H9 (cell line): ENCODE data around the gene BASP1. TPM values are rescaled to one million over a fixed set of nuclear protein-coding genes. Genes with fewer than 3 reads are reported as not detected.
A peak's percentile ranks its signal among the peaks of the same experiment; 100 is the strongest.

ENCODE experiments used
- DNase-seq: peaks from one replicate; pipeline ENCODE4 v3.0.0-alpha.2; 2017
- H2AFZ ChIP-seq: one replicate; pipeline ENCODE4 v1.6.1; 2013; ENCODE audit warnings: mild to moderate bottlenecking, low read length, control low read depth, moderate library complexity
- H2AK5ac ChIP-seq: 2 replicates; pipeline ENCODE4 v1.6.1; 2013; ENCODE audit warnings: low read length, control low read depth, mixed read lengths; ENCODE audit not compliant: insufficient read length
- H2BK120ac ChIP-seq: one replicate; pipeline ENCODE4 v1.6.1; 2013; ENCODE audit warnings: low read depth, mild to moderate bottlenecking, low read length, control low read depth, inconsistent platforms; ENCODE audit not compliant: poor library complexity, severe bottlenecking
- H2BK12ac ChIP-seq: 2 replicates; pipeline ENCODE4 v1.6.1; 2013; ENCODE audit warnings: low read length, control low read depth, mixed read lengths, low read depth; ENCODE audit not compliant: insufficient read length
- H2BK15ac ChIP-seq: 2 replicates; pipeline ENCODE4 v1.6.1; 2013; ENCODE audit warnings: low read depth, low read length, control low read depth
- H2BK20ac ChIP-seq: one replicate; pipeline ENCODE4 v1.6.1; 2013; ENCODE audit warnings: low read depth, mild to moderate bottlenecking, low read length, control low read depth, inconsistent platforms; ENCODE audit not compliant: poor library complexity, severe bottlenecking
- H2BK5ac ChIP-seq: 2 replicates; pipeline ENCODE4 v1.6.1; 2013; ENCODE audit warnings: low read length, control low read depth, mixed read lengths; ENCODE audit not compliant: insufficient read length
- H3K14ac ChIP-seq: 2 replicates; pipeline ENCODE4 v1.6.1; 2013; ENCODE audit warnings: low read length, control low read depth; ENCODE audit not compliant: insufficient read depth
- H3K18ac ChIP-seq: 2 replicates; pipeline ENCODE4 v1.6.1; 2013; ENCODE audit warnings: low read depth, mild to moderate bottlenecking, mixed read lengths, low read length, control low read depth; ENCODE audit not compliant: insufficient read length
- H3K23ac ChIP-seq: 2 replicates; pipeline ENCODE4 v1.6.1; 2013; ENCODE audit warnings: low read length, control low read depth, mixed read lengths, low read depth; ENCODE audit not compliant: insufficient read length
- H3K23me2 ChIP-seq: 2 replicates; pipeline ENCODE4 v1.6.1; 2013; ENCODE audit warnings: low read depth, mild to moderate bottlenecking, mixed read lengths, low read length, control low read depth; ENCODE audit not compliant: insufficient read length, poor library complexity, severe bottlenecking
- H3K27ac ChIP-seq: 2 replicates; pipeline ENCODE4 v1.5.1; 2013; ENCODE audit warnings: low read length, control low read depth, mixed read lengths, low read depth; ENCODE audit not compliant: insufficient read length
- H3K27me3 ChIP-seq: 2 replicates; pipeline ENCODE4 v1.6.1; 2013; ENCODE audit warnings: low read length, control low read depth, inconsistent platforms; ENCODE audit not compliant: insufficient read depth
- H3K4ac ChIP-seq: 2 replicates; pipeline ENCODE4 v1.6.1; 2013; ENCODE audit warnings: low read depth, mild to moderate bottlenecking, control low read depth, inconsistent platforms, low read length, moderate library complexity
- H3K4me1 ChIP-seq: 2 replicates; pipeline ENCODE4 v1.6.1; 2013; ENCODE audit warnings: low read length, control low read depth, inconsistent platforms; ENCODE audit not compliant: insufficient read depth
- H3K4me2 ChIP-seq: 2 replicates; pipeline ENCODE4 v1.6.1; 2013; ENCODE audit warnings: low read length, control low read depth, mixed read lengths; ENCODE audit not compliant: insufficient read length, insufficient read depth
- H3K56ac ChIP-seq: 2 replicates; pipeline ENCODE4 v1.6.1; 2013; ENCODE audit warnings: low read depth, mild to moderate bottlenecking, mixed read lengths, low read length, control low read depth; ENCODE audit not compliant: insufficient read length
- H3K79me1 ChIP-seq: 2 replicates; pipeline ENCODE4 v1.6.1; 2013; ENCODE audit warnings: low read depth, mild to moderate bottlenecking, moderate library complexity, low read length, control low read depth, inconsistent platforms; ENCODE audit not compliant: insufficient read depth, poor library complexity, severe bottlenecking
- H3K79me2 ChIP-seq: 2 replicates; pipeline ENCODE4 v1.6.1; 2013; ENCODE audit warnings: low read length, control low read depth, inconsistent platforms; ENCODE audit not compliant: insufficient read depth
- H3K9ac ChIP-seq: 2 replicates; pipeline ENCODE4 v1.6.1; 2013; ENCODE audit warnings: low read length, control low read depth, mixed read lengths; ENCODE audit not compliant: insufficient read length; ENCODE audit errors: extremely low read depth
- H3K9me3 ChIP-seq: one replicate; pipeline ENCODE4 v1.6.1; 2013; ENCODE audit warnings: low read depth, low read length, inconsistent platforms; ENCODE audit not compliant: control insufficient read depth
- H3T11ph ChIP-seq: one replicate; pipeline ENCODE4 v1.6.1; 2013; ENCODE audit warnings: mild to moderate bottlenecking, low read length, control low read depth, inconsistent platforms
- H4K20me1 ChIP-seq: one replicate; pipeline ENCODE4 v1.6.1; 2013; ENCODE audit not compliant: control insufficient read depth, insufficient read length, insufficient read depth
- H4K5ac ChIP-seq: 2 replicates; pipeline ENCODE4 v1.6.1; 2013; ENCODE audit warnings: low read depth, mild to moderate bottlenecking, mixed read lengths, low read length, control low read depth; ENCODE audit not compliant: insufficient read length
- H4K8ac ChIP-seq: replicated peaks from 2 replicates; pipeline ENCODE4 v1.6.1; 2013; ENCODE audit warnings: low read length, control low read depth, mixed read lengths, low read depth; ENCODE audit not compliant: insufficient read length
- H4K91ac ChIP-seq: 2 replicates; pipeline ENCODE4 v1.6.1; 2013; ENCODE audit warnings: low read depth, mild to moderate bottlenecking, moderate library complexity, mixed read lengths, low read length, control low read depth; ENCODE audit not compliant: insufficient read length
- H3K27ac Mint-ChIP-seq, 3 experiments: 2 replicates in 2 of 3; 3 replicates in 1 of 3; pipeline ENCODE4 v1.8.0; 2020 to 2021; ENCODE audit warnings: mixed read lengths in 3 of 3, mild to moderate bottlenecking in 1 of 3, moderate library complexity in 1 of 3
- H3K27me3 Mint-ChIP-seq: 2 replicates; pipeline ENCODE4 v1.8.0; 2021; ENCODE audit warnings: low read depth, mild to moderate bottlenecking, moderate library complexity, mixed read lengths
- H3K36me3 Mint-ChIP-seq, 3 experiments: 2 replicates in 2 of 3; 3 replicates in 1 of 3; pipeline ENCODE4 v1.8.0; 2020 to 2021; ENCODE audit warnings: low read depth in 3 of 3, mixed read lengths in 3 of 3; ENCODE audit not compliant: insufficient read depth in 1 of 3
- H3K4me1 Mint-ChIP-seq, 2 experiments: 2 replicates each; pipeline ENCODE4 v1.8.0; 2020; ENCODE audit warnings: mixed read lengths in 2 of 2
- H3K4me3 Mint-ChIP-seq, 2 experiments: 2 replicates in 1 of 2; 3 replicates in 1 of 2; pipeline ENCODE4 v1.8.0; 2020 to 2021; ENCODE audit warnings: mild to moderate bottlenecking in 2 of 2, mixed read lengths in 2 of 2, moderate library complexity in 1 of 2
- H3K9me3 Mint-ChIP-seq, 2 experiments: 2 replicates in 1 of 2; 3 replicates in 1 of 2; pipeline ENCODE4 v1.8.0; 2020; ENCODE audit warnings: mild to moderate bottlenecking in 2 of 2, mixed read lengths in 2 of 2, moderate library complexity in 1 of 2
- CTCF ChIP-seq: fragments of 200-600 bp; sonication (generic); conservative IDR thresholded peaks from 3 replicates; pipeline ENCODE4 v1.8.0; 2021; ENCODE audit warnings: antibody characterized with exemption, mild to moderate bottlenecking
- WGBS: extraction: QIAGEN DNeasy Blood & Tissue Kit; methylation state at CpG from one replicate; pipeline ENCODE4 v1.1.7; 2013; ENCODE audit warnings: missing lambda C conversion rate, low lambda C conversion rate, mixed read lengths; ENCODE audit not compliant: insufficient read length; ENCODE audit errors: extremely low coverage; 5-methylcytosine and 5-hydroxymethylcytosine counted together
- total RNA-seq: library from RNA; stranded (reverse); gene quantifications from 2 replicates; pipeline ENCODE4 v1.2.1, GENCODE V29; 2021

The BASP1 gene
- total RNA-seq, 1 experiment from 2014 or later: 180 TPM

DNA sequence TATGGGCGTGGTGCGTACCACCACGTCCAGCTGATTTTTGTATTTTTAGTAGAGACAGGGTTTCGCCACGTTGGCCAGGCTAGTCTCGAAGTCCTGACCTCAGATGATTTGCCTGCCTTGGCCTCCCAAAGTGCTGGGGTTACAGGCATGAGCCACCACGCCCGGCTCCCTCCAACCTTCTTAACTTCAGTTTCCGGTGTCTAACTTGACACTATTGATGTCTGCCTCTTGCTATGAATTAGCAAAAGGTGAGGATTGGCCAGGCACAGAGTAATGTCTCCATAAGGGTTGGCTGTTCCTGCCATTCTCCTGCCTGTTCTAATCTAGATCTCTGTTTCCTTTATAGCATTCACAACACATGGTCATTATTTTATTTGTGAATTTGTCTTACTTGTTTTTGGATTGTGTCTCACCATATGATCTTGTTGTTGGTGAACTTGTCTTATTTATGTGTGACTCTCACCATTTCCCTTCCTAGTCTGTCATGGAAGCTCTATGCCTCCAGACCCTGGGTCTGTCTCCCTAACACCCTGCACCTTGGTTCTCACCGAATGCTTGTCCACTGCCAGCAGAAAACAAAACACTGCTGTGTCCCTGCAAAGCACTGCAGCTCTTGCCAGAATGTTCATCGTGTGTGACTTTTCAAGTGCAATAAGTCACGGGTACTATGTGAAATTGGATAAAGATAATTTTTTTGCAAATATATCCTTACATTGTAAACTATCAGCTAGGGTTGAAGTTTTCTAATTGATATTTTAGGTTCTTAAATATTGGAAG, 26.0 kb downstream of the BASP1 start:
- no peak overlapping the region for H2BK15ac ChIP-seq
- H3K27ac Mint-ChIP-seq: peak overlapping the region; percentile 5 to 68 (median 62); a peak in 5 of 7 replicates
- no peak overlapping the region for H3K4ac ChIP-seq
- TF ChIP-seq CTCF: no peak
- no peak overlapping the region for H2BK20ac ChIP-seq
- H3K4me1 Mint-ChIP-seq: peaks cover 47 to 53% of the 10 kb centered on the region in 2 experiments
- no peaks in the 10 kb centered on the region for H3K23me2 ChIP-seq
- no peak overlapping the region for H3K18ac ChIP-seq
- DNase-seq: no peak
- no peaks in the 10 kb centered on the region for H3K9me3 Mint-ChIP-seq
- H4K5ac ChIP-seq: no peak overlapping the region
- H3T11ph ChIP-seq: no peak overlapping the region
- H3K36me3 Mint-ChIP-seq: peaks cover 3 to 31% (median 27%) of the 10 kb centered on the region in 3 experiments
- H2AK5ac ChIP-seq: no peak overlapping the region
- H3K27me3 ChIP-seq: no peaks in the 10 kb centered on the region
- H4K20me1 ChIP-seq: no peaks in the 10 kb centered on the region
- H3K56ac ChIP-seq: no peak overlapping the region
- no peak overlapping the region for H2BK120ac ChIP-seq
- H3K4me1 ChIP-seq: peaks cover 5% of the 10 kb centered on the region; the same call in 1 of the 2 replicates
- no peak overlapping the region for H3K4me3 Mint-ChIP-seq
- H3K79me2 ChIP-seq: peaks cover 28% of the 10 kb centered on the region
- H4K91ac ChIP-seq: no peak overlapping the region
- no peak overlapping the region for H2AFZ ChIP-seq
- no peak overlapping the region for H3K23ac ChIP-seq
- H3K27me3 Mint-ChIP-seq: no peaks in the 10 kb centered on the region
- H3K4me2 ChIP-seq: no peak overlapping the region
- no peak overlapping the region for H3K27ac ChIP-seq
- no peak overlapping the region for H2BK12ac ChIP-seq
- WGBS: no CpG with 5 or more reads among the region's 12 CpGs
- H3K9ac ChIP-seq: no peak overlapping the region
- no peak overlapping the region for H2BK5ac ChIP-seq
- no peak overlapping the region for H4K8ac ChIP-seq
- peaks cover 2% of the 10 kb centered on the region for H3K79me1 ChIP-seq
- H3K9me3 ChIP-seq: no peaks in the 10 kb centered on the region
- no peak overlapping the region for H3K14ac ChIP-seq
